HTERT RPE-1 (cell line): ENCODE measurements around the gene SREBF2.
"Not testable (repeated sequence)": the region's sequence is repeated elsewhere in the genome, so short reads cannot be mapped to it uniquely, and the experiment has no call there.

Experiments used
- in situ Hi-C: fragments of 300-500 bp; cut with MboI; formaldehyde crosslinking; loops from 4 replicates; pipeline ENCODE4 v1.14.3; 2020; ENCODE audit warnings: low sequenced_read_pairs

SREBF2 gene

GRCh38 chr22:41939981-41940831 is 107.3 kb downstream of the SREBF2 start:
- in situ Hi-C loops: no loop called here

DNA sequence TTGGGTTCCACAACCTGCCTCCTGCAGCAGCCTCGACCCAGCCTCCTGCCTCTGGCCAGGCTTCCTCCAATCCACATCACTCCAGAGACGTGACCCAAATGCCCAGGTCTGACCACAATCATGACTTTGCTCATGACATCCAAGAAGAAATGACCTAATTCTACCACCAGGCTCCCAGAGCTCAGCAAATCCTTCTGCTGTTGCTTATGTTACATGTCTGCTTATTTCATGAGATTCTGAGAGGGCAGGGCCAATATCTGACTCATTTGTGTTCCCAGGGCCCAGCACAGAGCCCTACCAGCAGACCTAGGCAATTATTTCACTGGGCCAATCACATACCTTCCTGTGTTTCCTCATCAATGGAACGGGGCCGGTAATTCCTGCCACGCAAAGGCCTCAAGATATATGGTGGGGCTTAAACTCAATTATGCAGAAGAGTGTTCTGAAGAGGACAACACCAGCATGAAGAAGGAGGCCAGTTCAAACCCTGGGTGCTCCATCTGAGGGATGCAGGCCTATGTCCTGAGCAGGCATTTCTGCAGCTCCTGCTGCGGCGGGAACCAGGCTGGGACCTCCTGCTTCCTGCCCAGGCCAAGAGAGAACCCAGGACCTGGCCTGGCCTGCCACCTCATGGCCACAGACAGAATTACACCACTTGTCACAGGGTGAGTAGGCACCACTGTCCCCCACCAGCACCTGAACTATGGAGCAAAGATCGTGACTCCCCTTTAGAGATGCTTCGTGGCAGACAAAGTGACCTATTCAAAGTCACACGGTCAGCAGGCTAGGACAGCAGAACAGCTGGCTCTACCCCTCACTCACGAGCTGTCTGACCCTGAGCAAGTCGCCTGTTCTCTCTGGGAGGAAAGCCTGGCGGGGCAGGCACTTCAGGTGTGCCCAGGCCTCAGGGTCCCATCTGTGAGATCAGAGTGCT is 108.2 kb downstream of the SREBF2 start:
- in situ Hi-C loops: no loop called here

DNA sequence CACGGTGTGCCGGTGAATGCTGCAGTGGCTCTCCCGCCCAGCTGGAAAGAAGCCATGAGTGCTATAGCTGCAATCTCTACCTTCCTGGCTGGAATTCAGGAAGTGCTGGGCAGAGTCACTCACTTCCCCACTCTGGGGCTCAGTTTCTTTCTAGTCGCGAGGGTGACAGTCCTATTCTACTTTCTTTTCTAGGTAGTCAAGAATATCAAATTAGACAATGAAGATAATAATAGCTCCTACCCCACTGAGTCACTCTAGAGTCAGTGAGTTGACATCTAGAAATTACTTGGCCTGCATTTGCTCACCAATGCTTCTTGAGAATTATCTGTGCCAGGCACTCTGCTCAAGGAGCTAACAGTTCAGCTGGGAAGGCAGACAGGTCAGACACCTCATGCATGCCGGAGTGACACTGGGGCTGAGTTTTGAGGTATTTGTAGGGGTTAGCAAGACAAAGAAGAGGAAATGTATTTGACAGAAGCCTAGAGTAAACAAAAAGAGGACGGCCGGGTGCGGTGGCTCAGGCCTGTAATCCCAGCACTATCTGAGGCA is 110.8 kb downstream of the SREBF2 start:
- in situ Hi-C loops: no loop called here

GRCh38 chr22:41946629-41947423 is 113.9 kb downstream of the SREBF2 start, which contains the start of gene CENPM:
Gene CENPM, minus strand, starts transcription at chr22:41947152. Its CDS starts 76 bp downstream, at chr22:41947076.
- in situ Hi-C loops: no loop called here

DNA sequence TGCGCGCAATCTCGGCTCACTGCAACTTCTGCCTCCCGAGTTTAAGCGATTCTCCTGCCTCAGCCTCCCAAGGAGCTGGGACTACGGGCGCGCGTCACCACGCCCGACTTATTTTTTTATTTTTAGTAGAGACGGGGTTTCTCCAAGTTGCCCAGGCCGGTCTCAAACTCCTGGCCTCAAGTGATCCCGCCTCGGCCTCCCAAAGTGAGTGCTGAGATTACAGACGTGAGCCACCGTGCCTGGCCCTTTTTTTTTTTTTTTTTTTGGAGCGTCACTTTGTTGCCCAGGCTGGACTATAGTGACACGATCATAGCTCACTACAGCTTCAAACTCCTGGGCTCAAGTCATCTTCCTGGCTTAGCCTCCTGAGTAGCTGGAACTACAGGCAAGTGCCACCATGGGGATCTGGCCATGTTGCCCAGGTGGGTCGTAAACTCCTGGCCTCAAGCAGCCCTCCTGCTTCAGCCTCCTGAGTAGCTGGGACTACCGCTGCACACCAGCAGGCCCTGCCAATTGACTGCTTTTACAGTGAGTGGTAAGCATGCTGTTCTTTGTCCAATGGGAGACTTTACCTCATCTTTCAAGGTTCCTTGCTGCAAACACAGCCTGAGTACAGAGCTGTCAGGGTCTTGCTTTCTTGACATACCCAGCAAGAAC is 114.6 kb downstream of the SREBF2 start:
- in situ Hi-C loops: no loop called here

DNA sequence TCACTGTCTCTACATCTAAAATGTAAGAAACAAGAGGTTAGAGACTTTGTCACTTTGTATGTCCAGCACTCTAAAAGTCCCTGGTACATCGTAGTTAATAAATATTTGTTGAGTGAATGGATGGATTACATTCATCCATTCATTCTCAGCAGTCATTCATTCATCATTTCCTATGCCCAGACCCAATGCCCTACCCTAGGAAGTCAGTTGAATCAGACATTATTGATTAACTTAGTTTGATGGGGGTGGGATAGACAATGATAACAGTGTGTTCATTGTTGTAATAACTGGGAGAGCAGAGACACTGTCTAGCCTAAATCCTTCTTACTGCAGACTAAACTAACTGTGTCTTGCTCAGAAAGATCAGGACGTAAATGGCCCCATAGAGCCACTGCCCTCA is 115.2 kb downstream of the SREBF2 start:
- in situ Hi-C loops: no loop called here

GRCh38 chr22:41948928-41949296 is 116.0 kb downstream of the SREBF2 start:
- in situ Hi-C loops: not testable (repeated sequence)

GRCh38 chr22:41949297-41949965 is 116.5 kb downstream of the SREBF2 start:
- in situ Hi-C loops: no loop called here

DNA sequence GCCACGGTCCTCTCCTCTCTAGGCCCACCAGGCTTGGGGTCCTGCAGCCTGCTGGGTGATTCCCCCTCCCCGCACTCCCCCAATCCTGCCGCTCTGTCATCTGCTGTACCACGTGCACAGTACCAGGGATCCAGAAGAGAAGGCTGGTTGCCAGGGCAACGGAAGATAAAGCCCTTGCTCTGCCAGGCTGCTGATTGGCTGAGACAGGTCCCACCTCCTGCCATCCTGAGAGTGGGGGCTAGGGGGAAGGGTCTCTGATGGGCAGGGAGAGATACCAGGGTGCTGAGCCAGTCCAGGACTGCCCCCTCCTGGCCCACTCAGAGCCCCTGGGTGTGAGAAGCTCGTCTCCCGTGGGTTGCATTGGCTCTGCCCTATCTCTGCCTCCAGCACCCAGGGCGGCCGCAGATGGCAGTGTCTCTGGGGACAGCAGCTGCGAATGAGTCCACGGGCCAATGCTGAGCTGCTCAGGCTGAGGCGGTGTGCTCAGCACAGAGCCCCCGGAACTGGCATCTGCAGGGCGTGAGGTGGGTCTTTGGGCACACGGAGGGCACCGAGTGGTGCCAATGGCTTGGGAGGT is 119.1 kb downstream of the SREBF2 start, which contains the start of gene SMIM45:
TSS of gene SMIM45 (plus strand) at position 253 of the 577 bp plus-strand sequence.
- in situ Hi-C loops: no loop called here

- in situ Hi-C loops: no loop called here
These were observed 119.8 kb downstream of the SREBF2 start for GRCh38 chr22:41952713-41953112.
